Measurements from ENCODE around the gene ENTPD6.

DNA sequence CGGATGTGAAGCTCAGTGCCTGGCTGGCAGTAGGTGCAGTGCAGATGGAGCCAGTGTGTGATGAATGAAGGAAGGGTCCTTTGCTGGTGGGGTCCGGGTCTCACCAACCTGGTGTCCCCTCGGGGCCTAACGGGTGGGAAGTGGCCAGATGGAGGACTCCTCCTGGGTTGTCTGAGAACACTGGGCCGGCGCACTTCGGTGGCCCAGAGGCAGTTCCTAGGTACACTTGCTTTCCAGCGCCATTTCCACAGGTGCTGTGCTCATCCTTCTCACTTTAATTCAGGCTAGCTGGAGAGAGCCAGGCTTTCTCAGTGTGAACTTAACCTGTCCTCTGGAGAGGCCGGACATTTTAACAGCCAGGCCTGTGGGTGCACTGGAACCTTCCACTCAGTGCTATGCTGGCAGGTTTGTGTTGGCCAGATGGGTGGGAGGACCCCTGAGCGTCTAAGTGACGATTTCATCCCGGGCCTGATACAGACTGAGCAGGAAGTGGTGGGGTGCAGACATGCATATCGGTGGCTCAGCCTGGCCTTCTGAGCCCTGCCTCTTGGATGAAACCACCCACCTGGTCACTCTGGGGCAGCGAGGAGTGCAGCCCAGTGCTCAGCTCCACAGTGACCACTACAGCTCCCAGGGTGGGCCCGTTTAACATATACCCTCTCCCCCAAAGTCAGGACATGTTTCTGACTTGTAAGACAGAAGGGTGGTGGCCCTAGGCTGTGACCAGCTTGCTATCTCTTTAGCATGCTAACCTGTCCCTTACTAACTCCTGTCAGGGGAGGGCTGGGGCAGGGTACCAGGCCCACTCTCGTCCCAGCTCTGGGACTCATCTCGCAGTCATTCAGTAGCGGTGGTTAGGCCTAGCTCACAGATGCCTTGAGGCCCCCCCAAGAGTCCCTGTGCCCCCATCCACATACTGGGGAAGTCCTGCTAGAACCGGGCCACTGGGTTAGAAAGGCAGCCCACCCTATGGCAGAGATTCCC is 44.2 kb downstream of the ENTPD6 start:
- TF ChIP-seq, protein P1, sequence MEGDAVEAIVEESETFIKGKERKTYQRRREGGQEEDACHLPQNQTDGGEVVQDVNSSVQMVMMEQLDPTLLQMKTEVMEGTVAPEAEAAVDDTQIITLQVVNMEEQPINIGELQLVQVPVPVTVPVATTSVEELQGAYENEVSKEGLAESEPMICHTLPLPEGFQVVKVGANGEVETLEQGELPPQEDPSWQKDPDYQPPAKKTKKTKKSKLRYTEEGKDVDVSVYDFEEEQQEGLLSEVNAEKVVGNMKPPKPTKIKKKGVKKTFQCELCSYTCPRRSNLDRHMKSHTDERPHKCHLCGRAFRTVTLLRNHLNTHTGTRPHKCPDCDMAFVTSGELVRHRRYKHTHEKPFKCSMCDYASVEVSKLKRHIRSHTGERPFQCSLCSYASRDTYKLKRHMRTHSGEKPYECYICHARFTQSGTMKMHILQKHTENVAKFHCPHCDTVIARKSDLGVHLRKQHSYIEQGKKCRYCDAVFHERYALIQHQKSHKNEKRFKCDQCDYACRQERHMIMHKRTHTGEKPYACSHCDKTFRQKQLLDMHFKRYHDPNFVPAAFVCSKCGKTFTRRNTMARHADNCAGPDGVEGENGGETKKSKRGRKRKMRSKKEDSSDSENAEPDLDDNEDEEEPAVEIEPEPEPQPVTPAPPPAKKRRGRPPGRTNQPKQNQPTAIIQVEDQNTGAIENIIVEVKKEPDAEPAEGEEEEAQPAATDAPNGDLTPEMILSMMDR (IDR thresholded peaks at IDR 0.05): no peak
- TF ChIP-seq EZH2 (IDR thresholded peaks at IDR 0.05; ENCODE audit: borderline replicate concordance, insufficient read depth, low read depth, low read length, poor library complexity, severe bottlenecking): no peak

All from B cell (primary cell).